NK-92 treated with Interleukin-12 subunit alpha and Interleukin-12 subunit beta, amount 100 ng/mL, for 24 hours (cell line): Measurements from ENCODE around the gene AMTN.
"Not testable (repeated sequence)": the region's sequence is repeated elsewhere in the genome, so short reads cannot be mapped to it uniquely, and the experiment has no call there.

Source experiments
- DNase-seq: peaks from one replicate; lab custom pipeline; 2025; lab: John Stamatoyannopoulos, UW

AMTN gene, protein sequence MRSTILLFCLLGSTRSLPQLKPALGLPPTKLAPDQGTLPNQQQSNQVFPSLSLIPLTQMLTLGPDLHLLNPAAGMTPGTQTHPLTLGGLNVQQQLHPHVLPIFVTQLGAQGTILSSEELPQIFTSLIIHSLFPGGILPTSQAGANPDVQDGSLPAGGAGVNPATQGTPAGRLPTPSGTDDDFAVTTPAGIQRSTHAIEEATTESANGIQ

DNA sequence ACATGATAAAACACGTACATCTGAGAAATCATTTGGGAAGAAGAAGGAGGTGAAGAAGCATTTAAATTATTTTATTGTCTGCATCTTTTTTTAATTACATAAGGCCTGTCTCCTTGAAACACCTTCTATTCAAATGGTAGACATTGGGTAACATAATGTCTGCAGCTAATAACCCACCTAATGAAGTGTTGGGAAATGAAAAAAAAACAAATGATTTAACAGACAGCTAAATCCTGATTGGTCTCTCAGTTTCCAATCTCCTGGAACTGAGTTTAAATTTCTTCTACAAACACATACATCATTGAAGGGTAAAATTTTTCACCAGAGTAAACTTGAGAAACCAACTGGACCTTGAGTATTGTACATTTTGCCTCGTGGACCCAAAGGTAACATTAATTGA is at the start of gene AMTN:
TSS of gene AMTN (plus strand) at position 301 of the 400 bp plus-strand sequence. CDS start 209 bp downstream, outside the sequence.
- DNase-seq, result no peak

DNA sequence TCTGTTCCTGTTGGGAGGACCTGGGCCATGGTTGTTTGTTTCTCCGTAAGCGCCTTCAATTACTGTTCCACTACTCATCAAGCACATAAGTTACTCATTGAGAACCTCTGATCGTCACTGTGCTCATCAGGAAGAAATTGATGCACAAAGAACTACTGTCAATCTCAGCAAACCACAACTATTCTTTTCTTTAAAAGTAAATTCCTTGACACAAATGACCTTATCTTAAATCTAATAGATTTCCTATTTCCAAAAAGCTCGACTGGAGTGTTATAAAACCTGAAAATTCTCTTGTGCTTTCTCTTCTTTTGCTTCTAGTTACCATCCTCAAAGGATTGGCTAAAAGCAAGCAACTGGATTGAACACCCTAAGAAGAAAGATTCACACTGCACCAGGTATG is 46.5 kb upstream of the AMTN start, which contains the start of gene MUC7:
TSS of gene MUC7 (plus strand) at position 301 of the 400 bp plus-strand sequence. CDS start 1,825 bp downstream, outside the sequence.
- no peak for DNase-seq

DNA sequence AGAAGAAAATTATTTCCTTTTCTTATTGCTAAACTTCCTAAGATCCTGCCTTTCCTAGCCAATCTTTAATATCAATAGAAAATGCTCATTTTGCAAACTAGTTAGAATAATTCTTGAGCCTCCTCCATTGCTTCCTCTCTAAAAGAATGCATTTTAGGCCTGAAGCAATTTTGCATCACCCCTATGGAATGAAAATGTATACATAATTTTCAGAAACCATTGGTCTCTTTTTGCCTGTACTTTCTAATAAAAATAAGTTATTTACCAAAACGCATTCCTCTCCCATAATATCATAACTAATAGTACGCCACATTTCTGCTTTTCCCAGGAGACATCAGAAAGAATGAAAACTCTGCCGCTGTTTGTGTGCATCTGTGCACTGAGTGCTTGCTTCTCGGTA is 44.7 kb upstream of the AMTN start:
- no peak for DNase-seq

DNA sequence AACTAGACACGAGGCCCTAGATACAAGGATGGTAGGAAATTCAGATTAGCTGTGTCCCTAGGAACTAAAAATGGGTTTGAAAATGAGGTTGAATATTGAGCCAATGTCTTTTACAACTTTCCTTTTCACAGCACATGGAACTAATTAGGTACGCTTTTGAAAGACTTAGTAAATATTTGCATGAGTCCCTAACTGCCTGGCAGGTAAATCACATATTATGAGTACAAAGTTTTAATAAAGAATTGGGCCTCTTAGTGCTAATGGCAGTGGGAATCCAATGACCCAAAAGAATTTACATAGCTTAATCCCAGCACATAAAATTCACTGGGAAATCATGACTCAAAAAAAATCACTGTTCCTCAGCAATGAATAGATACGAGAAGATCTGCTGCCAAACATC is 29.6 kb upstream of the AMTN start:
- no peak for DNase-seq

DNA sequence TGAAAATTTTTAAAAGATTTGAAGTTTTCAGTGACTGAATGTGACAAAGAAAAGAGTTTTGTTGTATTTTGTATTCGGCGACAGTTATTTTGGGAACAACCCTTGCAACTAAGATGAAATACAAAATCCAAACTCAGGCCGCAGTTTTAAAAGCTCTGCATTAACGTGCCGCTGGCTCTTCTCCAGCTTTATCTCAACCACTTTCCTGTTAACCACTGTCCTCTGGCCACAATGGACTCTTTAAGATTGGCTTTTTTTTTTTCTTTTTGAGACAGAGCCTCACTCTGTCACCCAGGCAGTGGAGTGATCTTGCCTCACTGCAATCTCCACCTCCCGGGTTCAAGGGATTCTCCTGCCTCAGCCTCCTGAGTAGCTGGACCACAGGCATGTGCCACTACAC is 22.1 kb upstream of the AMTN start:
- DNase-seq, result no peak

DNA sequence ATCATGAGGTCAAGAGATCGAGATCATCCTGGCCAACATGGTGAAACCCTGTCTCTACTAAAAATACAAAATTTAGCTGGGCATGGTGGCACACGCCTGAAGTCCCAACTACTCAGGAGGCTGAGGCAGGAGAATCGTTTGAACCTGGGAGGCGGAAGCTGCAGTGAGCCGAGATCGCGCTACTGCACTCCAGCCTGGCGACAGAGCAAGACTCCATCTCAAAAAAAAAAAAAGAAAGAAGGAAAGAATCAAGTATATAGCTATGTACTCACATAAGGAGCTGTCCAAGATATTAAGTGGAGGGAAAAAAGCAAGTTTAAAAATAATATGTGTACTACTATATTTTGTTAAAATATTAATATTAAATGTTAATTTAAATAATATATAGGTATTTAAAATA is 16.5 kb upstream of the AMTN start:
- not testable (repeated sequence) for DNase-seq

DNA sequence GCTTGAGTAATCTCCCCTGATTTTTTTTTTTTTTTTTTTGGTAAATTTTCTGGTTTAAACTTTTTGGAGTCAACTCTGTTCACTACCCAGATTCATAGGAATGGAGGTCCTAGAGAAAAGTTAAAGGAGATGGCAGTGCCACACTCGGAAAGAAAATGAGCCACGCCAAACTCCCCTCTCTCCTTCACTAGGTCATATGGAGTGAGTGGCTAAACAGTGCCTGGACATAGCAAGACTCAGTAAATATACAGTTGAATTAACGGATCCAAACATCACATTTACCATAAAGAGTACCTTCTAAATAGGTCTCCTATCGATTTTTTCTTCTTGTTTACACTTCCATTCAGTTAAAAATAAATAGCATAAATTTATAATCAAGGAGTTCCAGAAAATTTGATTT is 13.6 kb upstream of the AMTN start:
- no peak for DNase-seq

DNA sequence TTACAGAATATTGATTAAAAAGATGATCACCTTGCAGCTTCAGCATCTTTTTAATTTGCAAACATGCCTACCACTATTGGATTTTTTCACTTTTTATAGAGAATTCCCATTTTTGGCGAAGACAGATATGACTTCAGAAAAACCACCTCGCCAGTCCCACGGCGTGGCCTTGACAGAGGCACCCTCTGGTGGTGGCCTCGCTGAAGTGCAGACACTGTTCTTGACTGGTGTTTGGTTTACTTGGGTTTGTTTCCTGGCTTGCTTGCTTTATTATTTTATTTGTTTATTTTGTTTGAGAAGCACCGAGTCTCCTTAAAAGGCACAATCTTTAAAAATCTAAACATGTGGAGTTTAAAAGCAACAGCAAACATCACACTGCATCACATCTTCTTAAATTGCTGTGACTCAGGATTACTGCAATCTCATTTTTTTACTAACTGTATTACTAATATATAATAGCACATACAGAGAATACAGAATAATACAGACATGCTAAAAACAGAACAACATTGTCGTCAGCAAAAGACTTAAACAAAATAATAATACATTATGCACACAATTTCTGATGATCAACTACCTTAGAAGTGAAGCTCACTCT is 13.1 kb upstream of the AMTN start:
- peak; percentile 7 for DNase-seq

DNA sequence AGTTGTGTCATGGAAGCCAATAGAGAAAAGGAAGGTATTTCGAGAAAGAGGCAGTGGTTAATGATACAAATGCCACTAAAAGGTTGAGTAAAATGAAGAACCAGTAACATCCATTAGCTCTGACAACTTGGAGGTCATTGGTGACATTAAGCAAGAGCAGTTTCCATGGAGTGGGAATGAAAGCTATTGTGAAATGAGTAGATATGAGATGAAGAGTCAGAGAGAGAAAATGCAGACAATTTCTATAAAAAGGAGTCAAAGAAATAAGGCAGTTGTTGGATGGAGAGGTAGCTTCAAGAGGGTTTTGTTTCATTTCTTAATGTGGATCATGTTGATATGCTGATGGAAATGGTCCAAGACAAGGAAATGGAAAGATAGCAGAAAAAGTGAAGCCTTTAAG is 9.6 kb upstream of the AMTN start:
- no peak for DNase-seq

DNA sequence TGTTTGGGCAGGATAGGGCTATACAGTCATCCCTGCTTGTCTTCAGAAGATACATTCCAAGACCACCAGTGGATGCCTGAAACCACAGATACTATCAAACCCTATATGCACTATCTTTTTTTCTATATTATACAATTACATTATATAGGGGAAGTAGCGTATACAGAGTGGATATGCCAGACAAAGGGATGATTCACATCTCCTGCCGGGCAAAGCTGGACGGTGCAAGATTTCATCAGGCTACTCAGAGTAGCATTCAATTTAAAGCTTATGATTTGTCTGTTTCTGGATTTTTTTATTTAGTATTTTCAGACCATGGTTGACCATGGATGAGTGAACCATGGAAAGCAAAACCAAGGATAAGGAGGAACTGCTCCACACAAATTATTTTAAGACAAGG is 7.0 kb upstream of the AMTN start:
- no peak for DNase-seq

DNA sequence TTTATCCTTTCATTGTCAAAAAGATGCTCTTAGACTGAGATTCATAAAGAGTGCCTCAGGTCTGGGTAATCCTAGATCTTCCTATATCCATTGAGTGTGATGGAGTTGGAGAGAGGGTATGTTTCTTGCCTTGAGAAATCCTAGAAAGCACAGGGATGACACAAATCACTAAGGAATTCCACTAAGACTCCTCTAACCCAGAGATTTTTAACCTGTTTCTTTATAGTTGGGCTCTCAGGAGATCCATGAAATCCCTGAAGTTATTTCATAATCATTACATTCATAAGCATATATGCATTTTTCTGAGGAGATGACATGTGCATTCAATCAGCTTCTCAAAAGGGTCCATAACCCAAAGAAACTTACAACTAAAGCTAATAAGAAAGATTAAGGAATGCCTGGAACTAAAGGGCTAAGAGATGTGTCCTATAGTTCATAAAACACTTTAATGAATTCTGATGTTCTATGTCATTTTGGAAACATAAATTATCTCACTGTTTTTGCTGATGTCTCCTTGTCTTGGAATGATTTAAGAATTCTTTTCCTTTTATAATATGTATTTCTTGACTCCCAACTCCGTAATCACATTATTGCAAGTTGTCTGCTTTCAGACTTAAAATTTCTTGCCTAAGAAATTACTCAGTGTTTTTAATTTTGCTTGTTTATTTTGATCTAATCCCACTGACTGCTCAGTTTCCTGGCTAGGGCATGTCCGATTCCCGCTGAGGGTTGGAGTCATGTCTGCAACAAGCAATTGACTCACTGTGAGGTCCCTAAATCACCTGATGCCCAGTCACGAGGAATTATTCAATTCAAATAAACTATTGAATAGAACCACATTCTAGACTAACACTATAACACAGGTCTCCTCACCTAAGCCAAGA is 2.8 kb upstream of the AMTN start:
- DNase-seq, result no peak

DNA sequence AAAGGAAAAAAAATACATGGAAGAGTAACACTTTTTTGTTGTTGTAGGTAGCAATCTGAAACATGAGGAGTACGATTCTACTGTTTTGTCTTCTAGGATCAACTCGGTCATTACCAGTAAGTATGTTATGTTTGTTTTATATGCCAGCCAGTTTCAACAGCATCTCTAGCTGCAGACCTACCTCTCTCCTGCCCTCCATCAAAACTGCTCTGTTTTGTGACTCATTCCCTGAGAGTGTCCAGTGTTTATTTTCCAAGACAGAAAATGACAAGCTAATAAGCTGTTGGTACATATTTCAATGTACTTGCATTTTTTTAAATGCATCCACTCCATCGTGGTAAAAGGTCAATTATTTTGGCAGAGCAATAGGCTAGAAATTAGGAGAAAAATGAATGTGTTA is 347 bp downstream of the AMTN start:
- DNase-seq, result no peak

DNA sequence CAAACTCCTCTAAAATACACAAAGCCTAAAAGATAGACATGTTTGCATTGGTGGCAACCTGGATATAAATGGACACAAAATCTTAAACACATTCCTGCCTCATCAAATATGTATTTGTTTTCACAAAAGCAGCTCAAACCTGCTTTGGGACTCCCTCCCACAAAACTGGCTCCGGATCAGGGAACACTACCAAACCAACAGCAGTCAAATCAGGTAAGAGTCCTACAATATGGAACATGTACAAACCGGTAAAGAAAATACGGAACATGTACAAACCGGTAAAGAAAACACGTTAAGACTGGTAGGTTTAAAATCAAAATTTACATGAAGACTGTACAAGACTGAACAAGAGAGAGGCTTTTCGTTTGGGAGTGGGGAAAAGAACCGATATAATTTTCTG is 4.3 kb downstream of the AMTN start:
- DNase-seq, result no peak

DNA sequence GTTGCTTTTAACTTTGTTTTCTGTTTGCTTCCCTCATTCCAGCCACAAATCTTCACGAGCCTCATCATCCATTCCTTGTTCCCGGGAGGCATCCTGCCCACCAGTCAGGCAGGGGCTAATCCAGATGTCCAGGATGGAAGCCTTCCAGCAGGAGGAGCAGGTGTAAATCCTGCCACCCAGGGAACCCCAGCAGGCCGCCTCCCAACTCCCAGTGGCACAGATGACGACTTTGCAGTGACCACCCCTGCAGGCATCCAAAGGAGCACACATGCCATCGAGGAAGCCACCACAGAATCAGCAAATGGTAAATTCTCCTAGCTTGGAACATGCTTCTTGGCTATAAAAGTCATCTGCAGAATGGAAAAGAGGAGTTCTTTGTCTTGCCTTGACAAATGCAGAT is 12.6 kb downstream of the AMTN start:
- no peak for DNase-seq

DNA sequence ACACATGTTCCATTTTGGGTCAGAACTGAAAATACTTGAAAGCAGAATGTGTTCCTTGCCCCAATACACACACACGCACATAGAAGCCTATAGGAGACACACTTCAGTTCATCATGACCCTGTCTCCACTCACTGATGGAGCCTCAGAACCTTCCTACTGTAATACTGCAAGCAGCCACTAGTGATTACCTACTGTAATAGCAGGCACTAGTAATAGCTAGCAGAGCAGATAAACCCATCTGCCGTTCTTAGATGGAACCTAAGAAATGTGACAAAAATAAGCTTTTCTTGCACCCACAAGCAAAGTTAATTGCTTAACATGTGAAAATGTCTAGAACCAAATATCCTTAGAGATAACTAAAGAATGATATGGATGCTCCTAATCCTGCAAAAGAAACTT is 13.6 kb downstream of the AMTN start:
- no peak for DNase-seq

DNA sequence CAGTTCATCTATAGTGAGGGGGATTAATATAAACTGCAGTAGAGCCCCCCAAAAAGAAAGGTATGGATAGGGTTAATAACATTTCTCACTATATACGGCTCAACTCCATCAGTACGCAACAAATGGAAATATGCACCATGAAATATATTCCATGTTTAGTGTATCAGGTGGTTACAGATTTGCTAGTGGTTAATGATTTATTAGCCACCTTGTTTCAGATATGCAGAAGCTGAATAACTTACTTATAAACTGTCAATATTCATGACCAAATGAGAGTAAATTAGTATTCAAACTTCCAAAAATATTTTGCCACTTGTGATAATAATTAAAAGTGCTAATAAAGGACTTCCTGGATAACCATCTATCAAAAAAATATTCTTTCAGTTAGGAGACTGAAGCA is 14.8 kb downstream of the AMTN start:
- no peak for DNase-seq

DNA sequence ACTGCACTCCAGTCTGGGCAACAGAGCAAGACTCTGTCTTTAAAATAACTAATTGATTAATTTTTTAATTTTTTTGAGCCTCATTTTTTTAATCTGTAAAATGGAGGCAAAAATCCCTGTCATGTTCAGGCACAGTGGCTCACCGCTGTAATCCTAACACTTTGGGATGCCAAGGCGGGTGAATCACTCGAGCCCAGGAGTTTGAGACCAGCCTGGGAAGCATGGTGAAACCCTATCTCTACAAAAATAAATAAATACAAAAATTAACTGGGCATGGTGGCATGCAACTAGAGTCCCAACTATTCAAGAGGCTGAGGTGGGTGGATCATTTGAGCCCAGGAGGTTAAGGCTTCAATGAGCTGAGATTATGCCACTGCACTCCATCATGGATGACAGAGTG is 15.4 kb downstream of the AMTN start:
- no peak for DNase-seq

DNA sequence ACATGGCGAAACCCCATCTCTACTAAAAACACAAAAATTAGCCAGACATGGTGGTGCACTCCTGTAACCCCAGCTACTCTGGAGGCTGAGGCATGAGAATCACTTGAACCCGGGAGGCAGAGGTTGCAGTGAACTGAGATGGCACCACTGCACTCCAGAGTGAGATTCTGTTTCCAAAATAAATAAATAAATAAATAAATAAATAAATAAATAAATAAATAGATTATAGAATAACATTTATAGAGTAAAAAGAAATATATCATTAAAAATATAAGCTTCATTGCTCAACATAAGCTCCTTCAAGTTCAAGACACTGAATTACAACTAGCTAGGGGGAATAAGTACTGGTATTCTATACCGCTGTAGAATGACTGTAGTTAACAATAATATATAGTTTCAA is 16.5 kb downstream of the AMTN start:
- DNase-seq, result not testable (repeated sequence)

DNA sequence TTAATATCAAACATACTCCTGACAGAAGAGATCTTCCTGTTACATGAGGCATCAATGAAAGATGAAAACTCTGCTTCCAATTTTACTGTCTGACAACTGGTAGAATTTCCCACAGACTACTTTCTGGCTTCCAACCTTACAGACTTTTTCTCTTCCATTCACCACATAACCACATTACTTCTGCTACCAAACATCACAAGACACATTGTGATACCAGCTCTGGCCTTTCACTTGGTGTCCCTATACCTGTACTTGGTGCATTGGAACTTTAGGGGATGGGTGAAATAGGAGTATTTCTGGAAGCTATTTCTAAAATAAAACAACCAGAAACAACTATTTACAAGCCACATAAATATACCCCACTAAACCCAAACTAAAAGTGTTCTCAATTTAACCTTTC is 20.5 kb downstream of the AMTN start:
- DNase-seq, result no peak

DNA sequence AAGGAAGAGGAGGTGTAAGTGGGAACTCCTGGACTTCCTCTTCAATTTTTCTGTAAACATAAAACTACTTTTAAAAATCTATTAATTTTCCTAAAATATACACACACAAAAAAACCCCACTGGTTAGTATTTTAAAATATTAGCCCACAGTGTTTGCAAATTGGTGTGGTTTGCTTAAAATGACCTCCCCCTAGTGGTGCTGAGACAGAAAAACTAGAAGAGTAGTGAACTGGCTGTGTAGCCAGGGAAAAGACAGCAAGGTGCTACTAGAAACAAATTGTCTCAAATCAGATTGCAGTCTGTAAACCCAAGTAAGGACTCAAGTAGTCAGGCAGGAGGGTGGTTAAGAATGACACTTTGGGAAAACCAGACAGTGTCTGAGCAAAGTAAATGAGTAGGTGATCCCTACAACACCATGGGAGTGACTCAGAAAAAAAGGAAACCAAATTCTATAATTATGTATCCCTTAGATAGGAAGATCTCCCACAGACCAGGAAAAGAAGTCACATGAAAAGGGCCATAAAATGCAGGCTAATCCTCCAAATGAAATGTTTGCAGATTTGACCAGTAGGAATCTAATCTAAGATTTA is 26.0 kb downstream of the AMTN start:
- DNase-seq, result no peak

DNA sequence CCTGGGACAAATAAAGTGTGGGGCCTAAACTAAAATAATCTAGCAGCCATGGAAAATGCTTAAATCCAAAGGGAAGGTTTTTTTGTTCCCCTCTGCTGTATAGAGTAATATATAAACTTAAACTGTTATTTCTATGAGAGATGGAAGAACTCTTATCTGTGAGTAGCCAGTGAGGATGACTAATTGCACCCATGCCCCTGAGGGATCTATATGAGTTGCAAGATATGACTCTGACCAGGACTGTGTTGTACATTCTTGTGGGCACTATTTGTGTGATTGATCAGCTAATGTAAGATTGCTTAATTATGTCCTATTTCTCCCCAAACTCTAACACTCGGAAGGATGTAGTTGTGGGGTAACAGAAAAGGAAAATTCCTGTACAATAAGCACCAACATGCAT is 38.5 kb downstream of the AMTN start:
- DNase-seq, result no peak

DNA sequence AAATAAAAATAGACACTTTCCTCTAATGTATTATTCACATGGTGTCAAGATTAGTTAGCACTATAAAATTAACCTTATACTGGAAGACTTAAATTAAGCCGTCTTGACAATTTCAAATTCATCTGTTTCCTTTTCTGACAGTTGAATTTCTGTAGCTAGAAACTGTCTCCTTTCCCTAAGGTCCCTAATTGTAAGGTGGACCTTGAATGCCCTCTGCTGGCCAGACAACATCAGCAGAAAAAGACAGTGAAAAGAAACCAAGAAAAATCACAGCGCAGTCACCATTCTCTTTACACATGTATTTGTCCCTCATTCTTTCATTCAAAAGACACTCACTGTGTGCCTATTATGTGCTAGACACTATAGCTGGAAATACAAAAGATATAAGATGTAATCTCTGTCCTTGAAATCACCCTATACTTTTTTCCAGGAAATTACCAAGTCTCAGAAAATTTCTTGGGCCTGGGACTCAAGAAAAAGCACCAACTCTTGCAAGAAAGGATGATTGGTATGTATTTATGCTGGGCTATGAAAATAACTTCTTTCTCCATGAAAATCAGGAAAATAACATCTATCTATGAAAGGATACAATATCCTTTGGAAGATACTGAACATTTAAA is 41.0 kb downstream of the AMTN start:
- peak; percentile 0 for DNase-seq
